ENCODE data around the gene CLDN22. TPM values are rescaled to one million over a fixed set of nuclear protein-coding genes. Genes with fewer than 3 reads are reported as not detected.

Gene CLDN22
- not detected in 2 replicates for total RNA-seq (2013; cell fraction: nucleolus; rRNA removed)
- total RNA-seq (2014; rRNA removed): not detected in 2 replicates
- total RNA-seq (2014; rRNA removed; fragmentation: Illumina TruSeq; extraction: Trizol): not detected in 2 replicates
- not detected in 2 replicates for total RNA-seq (2021)
- polyA plus RNA-seq (2011; ENCODE audit: low read depth): not detected
- not detected in 2 replicates for polyA plus RNA-seq (2011; rRNA removed)
- polyA plus RNA-seq (2011; cell fraction: cytosol; rRNA removed): not detected in 2 replicates
- polyA plus RNA-seq (2011; cell fraction: nucleus; rRNA removed): not detected in 2 replicates
- polyA plus RNA-seq (2012): not detected in 2 replicates
- not detected in 2 replicates for polyA plus RNA-seq (2014; fragmentation: Illumina TruSeq; extraction: Trizol)
- polyA plus RNA-seq (2014; fragmentation: Nextera tagmentation; extraction: Ambion mirVana): not detected
- not detected in 2 replicates for polyA plus RNA-seq (2014; rRNA removed)
- polyA plus RNA-seq (2016; fragmentation: Nextera tagmentation; extraction: Ambion mirVana): not detected
- not detected in 2 replicates for polyA minus RNA-seq (2011; rRNA and poly(A)+ RNA removed)
- not detected in 2 replicates for polyA minus RNA-seq (2011; cell fraction: cytosol; rRNA and poly(A)+ RNA removed)
- polyA minus RNA-seq (2011; cell fraction: nucleus; rRNA and poly(A)+ RNA removed): not detected in 2 replicates
- Bru-seq, nascent RNA: not detected
- BruChase-seq, experiment 1, labeled RNA remaining after a 6-hour chase: not detected
- not detected for BruChase-seq, experiment 2, labeled RNA remaining after a 2-hour chase
- long read RNA-seq, experiment 1: 0 reads
- long read RNA-seq, experiment 2: 0 reads

- Histone ChIP-seq H2AFZ (ENCODE audit: control insufficient read depth, low read depth, low read length) (no peak within 1 kb of the TSS), H3K27me3 (replicated peaks in 1 of 2; ENCODE audit: control insufficient read depth in 2 of 2, insufficient read depth in 2 of 2, low read length in 1 of 2) (no peaks in the 10 kb centered on the region), H3K9me3 (replicated peaks; ENCODE audit: control insufficient read depth, insufficient read depth, low read length) (no peaks in the 10 kb centered on the region), H3K9ac (ENCODE audit: control insufficient read depth, insufficient read depth, low read length) (no peak within 1 kb of the TSS), H3K4me1 (ENCODE audit: control insufficient read depth, insufficient read depth, low read length) (no peaks in the 10 kb centered on the region), H3K79me2 (ENCODE audit: control insufficient read depth, insufficient read depth, low read length) (no peaks in the 10 kb centered on the region), H4K20me1 (ENCODE audit: control insufficient read depth, insufficient read depth) (no peaks in the 10 kb centered on the region), H3K4me3 (no peak within 1 kb of the TSS), H3K36me3 (ENCODE audit: control insufficient read depth in 2 of 2, insufficient read depth in 2 of 2, low read length in 1 of 2) (no peaks in the 10 kb centered on the region), H3K4me2 (ENCODE audit: control insufficient read depth, insufficient read depth) (no peak within 1 kb of the TSS), H3K27ac (ENCODE audit: control insufficient read depth, insufficient read depth) (no peak within 1 kb of the TSS)
- ChIA-PET RAD21 (ENCODE audit: unreplicated experiment) (no interaction called here), SMC1A (ENCODE audit: uncharacterized antibody, unreplicated experiment) (no interaction called here), CTCF (no interaction called here), POLR2A (no interaction called here)
- no peak for ATAC-seq
- 24% methylated on average over 6 of the region's 6 CpGs for WGBS (ENCODE audit: insufficient coverage, insufficient replicate concordance, low lambda C conversion rate, missing lambda C conversion rate)
- FAIRE-seq: no peak
- intact Hi-C loops (cut with micrococcal nuclease; ENCODE audit: unreplicated experiment): no loop called here
- DNase-seq (ENCODE audit: low read depth, low spot score): no peak
- no TSS peak for BruUV-seq (replicated peaks)
- in situ Hi-C loops (cut with MboI): no loop called here
- no peak for TF ChIP-seq CEBPZ (IDR thresholded peaks at IDR 0.05; ENCODE audit: low read depth, low read length)
- no peak for TF ChIP-seq POLR2A (IDR thresholded peaks at IDR 0.05; ENCODE audit: low read depth, low read length)
- TF ChIP-seq MAX (IDR thresholded peaks at IDR 0.05; ENCODE audit: low read depth, low read length): no peak
- TF ChIP-seq SUZ12 (IDR thresholded peaks at IDR 0.05; ENCODE audit: unreplicated experiment): no peak
- no peak for TF ChIP-seq ZNF217 (IDR thresholded peaks at IDR 0.05)
- TF ChIP-seq EED (IDR thresholded peaks at IDR 0.05; ENCODE audit: low read depth): no peak
- no peak for TF ChIP-seq POU2F2 (IDR thresholded peaks at IDR 0.05; ENCODE audit: borderline replicate concordance, low read depth, low read length)
Observed at GRCh38 chr4:183320211-183321059, at the start of gene CLDN22. Gene CLDN22, minus strand, starts transcription at chr4:183320276. Its CDS starts 58 bp downstream, at chr4:183320218.

All from GM12878 (cell line).